Upper lobe of right lung (tissue), 1 donor: ENCODE measurements around the gene EHBP1. TPM values are rescaled to one million over a fixed set of nuclear protein-coding genes. Genes with fewer than 3 reads are reported as not detected.
"Not testable (repeated sequence)": the region's sequence is repeated elsewhere in the genome, so short reads cannot be mapped to it uniquely, and the experiment has no call there.

Experiments
- ATAC-seq: fragments of 200-7000 bp; cut with Tn5 transposase; one replicate; pipeline ENCODE4 v1.9.1; 2020; ENCODE audit warnings: mild to moderate bottlenecking, moderate library complexity
- DNase-seq: peaks from one replicate; pipeline ENCODE4 v3.0.0-alpha.2; 2020
- H3K27ac ChIP-seq: fragments of 200-600 bp; one replicate; pipeline ENCODE4 v1.8.0; 2022
- H3K27me3 ChIP-seq: fragments of 200-600 bp; one replicate; pipeline ENCODE4 v1.8.0; 2022; ENCODE audit warnings: mild to moderate bottlenecking
- H3K36me3 ChIP-seq: fragments of 200-600 bp; one replicate; pipeline ENCODE4 v1.8.0; 2022
- H3K4me1 ChIP-seq: fragments of 200-600 bp; one replicate; pipeline ENCODE4 v1.8.0; 2022
- H3K4me3 ChIP-seq: fragments of 200-600 bp; one replicate; pipeline ENCODE4 v1.8.0; 2022; ENCODE audit warnings: mild to moderate bottlenecking
- H3K9me3 ChIP-seq: fragments of 200-600 bp; one replicate; pipeline ENCODE4 v1.8.0; 2022
- CTCF ChIP-seq: fragments of 200-600 bp; IDR thresholded peaks from one replicate; pipeline ENCODE4 v1.8.0; 2022; ENCODE audit warnings: antibody characterized with exemption
- intact Hi-C: fragments of 100-400 bp; cut with DNase I; formaldehyde crosslinking; loops from one replicate; pipeline ENCODE4 v1.11.0; 2022
- total RNA-seq: library from RNA; stranded (reverse); fragmentation: NEBNext Ultra II Directional; extraction: Animal tissue kit (Norgen Biotek cat#: 25700); gene quantifications from one replicate; pipeline ENCODE4 v1.2.1, GENCODE V29; 2021
- donor health status: DM: no; HTN: yes; CAD: no; lungs with severe emphysema.

The EHBP1 gene
- total RNA-seq, 1 donor from 2014 or later, result 46.7 TPM

- DNase-seq (peak; percentile 85), ATAC-seq (peak; percentile 56)
These were observed 577 bp downstream of the EHBP1 start for GRCh38 chr2:62705859-62706720.

GRCh38 chr2:62706721-62707521 lies 1.4 kb downstream of the EHBP1 start:
- intact Hi-C loops, result no loop called here
- no peaks in the 10 kb centered on the region for H3K36me3 ChIP-seq
- H3K27me3 ChIP-seq, result no peaks in the 10 kb centered on the region
- peaks cover 14% of the 10 kb centered on the region for H3K4me1 ChIP-seq
- ATAC-seq (no peak), DNase-seq (no peak)
- H3K27ac ChIP-seq, result no peak overlapping the region
- no peak for TF ChIP-seq CTCF
- H3K4me3 ChIP-seq, result peak overlapping the region; percentile 72
- H3K9me3 ChIP-seq, result no peaks in the 10 kb centered on the region

More at GRCh38 chr2:62705859-62706720, 577 bp downstream of the EHBP1 start:
- peak overlapping the region; percentile 81 for H3K27ac ChIP-seq
- H3K9me3 ChIP-seq, result no peaks in the 10 kb centered on the region
- H3K36me3 ChIP-seq, result no peaks in the 10 kb centered on the region
- H3K27me3 ChIP-seq, result no peaks in the 10 kb centered on the region
- TF ChIP-seq CTCF, result peak; percentile 43
- intact Hi-C loops, result no loop called here
- H3K4me3 ChIP-seq, result peak overlapping the region; percentile 72
- peaks cover 14% of the 10 kb centered on the region for H3K4me1 ChIP-seq

- intact Hi-C loops, result no loop called here
- Histone ChIP-seq H3K4me1 (peaks cover 14% of the 10 kb centered on the region), H3K27ac (no peak overlapping the region), H3K27me3 (no peaks in the 10 kb centered on the region), H3K36me3 (no peaks in the 10 kb centered on the region), H3K4me3 (no peak overlapping the region), H3K9me3 (no peaks in the 10 kb centered on the region)
- ATAC-seq, result no peak
- DNase-seq, result no peak
- TF ChIP-seq CTCF, result no peak
These were observed 3.2 kb downstream of the EHBP1 start for GRCh38 chr2:62708751-62709150.

GRCh38 chr2:62711832-62712494 lies 6.5 kb downstream of the EHBP1 start:
- Histone ChIP-seq H3K27ac (no peak overlapping the region), H3K4me3 (no peak overlapping the region), H3K36me3 (no peaks in the 10 kb centered on the region), H3K9me3 (no peaks in the 10 kb centered on the region), H3K4me1 (peaks cover 1% of the 10 kb centered on the region), H3K27me3 (no peaks in the 10 kb centered on the region)
- ATAC-seq, result no peak
- no peak for TF ChIP-seq CTCF
- intact Hi-C loops, result no loop called here
- no peak for DNase-seq

- H3K36me3 ChIP-seq, intact Hi-C loops, ATAC-seq, H3K4me1 ChIP-seq, DNase-seq, H3K27me3 ChIP-seq, H3K27ac ChIP-seq, H3K9me3 ChIP-seq, H3K4me3 ChIP-seq: not testable (repeated sequence)
These were observed 7.7 kb downstream of the EHBP1 start for GRCh38 chr2:62713196-62713595.
